HG03520 (cell line): ENCODE results near the gene CTF1.

ENCODE experiments used
- ATAC-seq: cut with Tn5 transposase; IDR thresholded peaks from one replicate; pipeline ENCODE4 v1.9.1; 2021; ENCODE audit warnings: mild to moderate bottlenecking, moderate library complexity; ENCODE audit not compliant: unreplicated experiment

The CTF1 gene

DNA sequence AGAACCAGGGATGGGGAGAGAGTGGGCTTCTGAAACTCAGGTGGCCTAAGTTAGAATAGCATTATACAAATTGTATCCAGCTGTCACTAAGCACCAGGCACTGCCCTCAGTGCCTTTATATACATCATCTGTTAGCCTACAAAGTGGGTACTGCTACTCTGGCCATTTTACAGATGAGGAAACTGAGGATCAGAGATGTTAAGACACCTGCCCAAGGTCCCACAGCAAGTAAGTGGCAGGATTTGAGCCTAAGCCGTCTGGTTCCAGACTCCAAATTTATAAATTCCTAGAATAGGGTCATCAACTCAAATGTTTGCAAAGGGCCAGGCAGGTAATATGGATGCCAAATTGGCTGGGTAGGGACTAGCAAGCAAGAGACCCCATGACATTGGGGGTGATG is 54.8 kb downstream of the CTF1 start:
- ATAC-seq = no peak

DNA sequence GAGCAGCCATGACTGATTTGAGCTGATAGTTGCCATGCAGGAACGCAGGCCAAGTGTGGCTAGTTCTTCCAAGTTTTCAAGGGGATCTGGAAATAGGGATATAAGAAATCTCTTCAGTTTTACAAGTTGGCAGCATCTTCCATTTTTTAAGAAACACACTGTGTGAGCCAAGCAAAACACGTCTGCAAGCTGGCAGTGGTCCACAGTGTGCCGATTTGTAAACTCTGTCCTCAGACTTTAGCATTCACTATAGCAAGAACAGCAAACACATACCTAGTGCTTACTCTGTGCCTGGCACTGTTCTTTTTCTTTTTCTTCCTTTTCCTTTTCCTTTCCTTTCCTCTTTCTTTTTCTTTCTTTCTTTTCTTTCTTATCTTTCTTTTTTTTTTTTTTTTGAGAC is 55.3 kb downstream of the CTF1 start:
- no peak for ATAC-seq

DNA sequence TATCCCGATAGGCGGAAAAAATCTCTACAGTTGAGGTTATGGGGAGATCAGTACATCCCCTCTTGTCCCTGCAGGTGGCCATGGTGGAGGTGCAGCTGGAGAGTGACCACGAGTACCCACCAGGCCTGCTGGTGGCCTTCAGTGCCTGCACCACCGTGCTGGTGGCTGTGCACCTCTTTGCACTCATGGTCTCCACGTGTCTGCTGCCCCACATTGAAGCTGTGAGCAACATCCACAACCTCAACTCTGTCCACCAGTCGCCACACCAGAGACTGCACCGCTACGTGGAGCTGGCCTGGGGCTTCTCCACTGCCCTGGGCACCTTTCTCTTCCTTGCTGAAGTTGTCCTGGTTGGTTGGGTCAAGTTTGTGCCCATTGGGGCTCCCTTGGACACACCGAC is 56.7 kb downstream of the CTF1 start:
- no peak for ATAC-seq
